Stomach (tissue), 9 donors: ENCODE results near the gene BTBD2. TPM values are rescaled to one million over a fixed set of nuclear protein-coding genes. Genes with fewer than 3 reads are reported as not detected.

ENCODE experiments used
- DNase-seq, 2 donors: peaks; one replicate each; pipeline versions ENCODE4 v3.0.0 to v3.0.0-alpha.2; 2013 to 2019
- H3K27ac ChIP-seq, 5 donors: fragments of 200-600 bp in 4 of 5; sonication (generic) in 4 of 5; one replicate each; pipeline ENCODE4 v1.5.1; 2013 to 2019; ENCODE audit warnings: mild to moderate bottlenecking in 1 of 5, moderate library complexity in 1 of 5
- H3K27me3 ChIP-seq, 3 donors: fragments of 200-600 bp; sonication (generic); one replicate each; pipeline ENCODE4 v1.5.1; 2017 to 2019; ENCODE audit warnings: mixed run types in 1 of 3
- H3K36me3 ChIP-seq, 4 donors: fragments of 200-600 bp; sonication (generic); 1 replicate in 3 of 4; 2 replicates in 1 of 4; pipeline ENCODE4 v1.5.1; 2016 to 2019
- H3K4me1 ChIP-seq, 4 donors: fragments of 200-600 bp; sonication (generic); one replicate each; pipeline ENCODE4 v1.5.1; 2016 to 2019
- H3K4me3 ChIP-seq, 4 donors: fragments of 200-600 bp; sonication (generic) in 3 of 4; one replicate each; pipeline ENCODE4 v1.5.1; 2016 to 2019; ENCODE audit warnings: mild to moderate bottlenecking in 1 of 4
- H3K9me3 ChIP-seq, 4 donors: fragments of 200-600 bp; sonication (generic); one replicate each; pipeline ENCODE4 v1.5.1; 2016 to 2019
- EP300 ChIP-seq: sonication (generic); formaldehyde crosslinking; IDR thresholded peaks from one replicate; pipeline ENCODE4 v1.6.1; 2017; ENCODE audit warnings: antibody characterized with exemption
- POLR2A ChIP-seq, 4 donors: fragments of 450-650 bp; IDR thresholded peaks; one replicate each; pipeline ENCODE4 v1.6.1; 2016; ENCODE audit warnings: antibody characterized with exemption in 4 of 4, control low read depth in 2 of 4, mild to moderate bottlenecking in 1 of 4, moderate library complexity in 1 of 4
- POLR2AphosphoS5 ChIP-seq, 3 donors: sonication (generic); formaldehyde crosslinking; IDR thresholded peaks; one replicate each; pipeline ENCODE4 v1.6.1; 2016; ENCODE audit warnings: antibody characterized with exemption in 3 of 3
- WGBS, 5 donors: extraction: QIAGEN DNeasy Blood & Tissue Kit in 3 of 5; methylation state at CpG; one replicate each; pipeline versions ENCODE4 v1.1.5 to v1.1.7; 2013 to 2018; 5-methylcytosine and 5-hydroxymethylcytosine counted together
- intact Hi-C: fragments of 100-400 bp; cut with DNase I; formaldehyde crosslinking; loops from one replicate; pipeline ENCODE4 v1.15.1; 2023; ENCODE audit warnings: low total_unique reads
- polyA plus RNA-seq, 3 donors: library from polyadenylated mRNA; stranded (reverse); fragments of 200-250 nt; gene quantifications; one replicate each; pipeline ENCODE4 v1.2.3, GENCODE V29; 2013
- total RNA-seq, 5 donors: library from RNA; depleted of rRNA; stranded (reverse); fragments of >200 nt; gene quantifications; one replicate each; pipeline versions ENCODE4 v1.1.0 to v1.2.3, GENCODE V29; 2014 to 2016
- TF ChIP-seq, protein P1 (sequence below), 7 experiments: fragments of 450-650 bp in 4 of 7; fragments of 200-600 bp in 3 of 7; sonication (generic) in 3 of 7; IDR thresholded peaks; one replicate each; pipeline ENCODE4 v1.5.1; 2016 to 2019; ENCODE audit warnings: antibody characterized with exemption in 7 of 7, control low read depth in 2 of 7, mild to moderate bottlenecking in 1 of 7
- donor health status: healthy with polysubstance abuse.
- donor health status: Bipolar disorder and iron deficiency.
- donor health status: healthy.

Gene BTBD2
- total and polyA plus RNA-seq, 8 donors = 17.9 to 50.2 (median 37.6) TPM

DNA sequence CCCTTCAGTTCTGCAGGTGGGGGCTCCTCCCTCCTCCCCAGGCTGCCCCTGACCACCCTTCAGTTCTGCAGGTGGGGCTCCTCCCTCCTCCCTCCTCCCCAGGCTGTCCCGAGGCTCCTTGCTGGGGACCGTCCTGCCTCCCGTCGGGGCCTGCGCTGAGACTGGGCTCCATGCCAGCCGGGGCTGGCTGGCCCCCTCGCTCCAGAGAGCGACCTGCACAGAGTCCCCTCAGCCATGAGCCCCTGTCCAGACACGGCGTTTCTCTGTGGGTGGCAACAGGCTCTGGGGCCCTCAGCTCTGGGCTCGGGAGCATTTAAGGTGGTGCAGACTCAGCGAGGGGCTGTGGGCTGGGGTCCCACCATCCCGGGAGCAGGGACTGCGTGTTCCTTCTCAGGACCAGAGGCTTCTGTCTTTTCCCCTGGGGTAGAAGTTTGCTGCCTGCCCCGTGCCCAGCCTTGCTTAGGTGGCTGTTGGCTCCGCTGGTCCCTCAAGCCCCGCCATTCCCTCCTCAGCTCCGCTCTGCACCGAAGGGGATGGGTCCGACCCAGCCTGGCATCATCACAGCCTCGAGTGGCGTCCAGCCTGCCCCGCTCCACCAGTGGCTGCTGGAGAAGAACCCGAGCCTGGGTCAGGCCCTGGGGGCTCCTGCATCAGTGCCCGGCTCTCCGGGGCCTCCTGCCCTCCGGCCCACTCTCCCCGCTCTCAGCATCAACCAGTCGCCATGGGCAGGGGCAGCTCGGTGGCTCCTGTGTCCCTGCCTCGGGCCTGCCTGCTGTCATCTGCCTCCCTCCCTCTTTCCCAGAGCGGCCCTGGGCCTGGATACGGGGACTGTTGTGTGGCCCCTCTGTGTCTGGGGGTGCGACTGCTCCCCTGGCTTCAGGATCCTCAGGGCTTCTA is 47.0 kb downstream of the BTBD2 start:
- Histone ChIP-seq H3K27me3 (no peaks in the 10 kb centered on the region), H3K36me3 (peaks cover 12 to 43% (median 39%) of the 10 kb centered on the region in 4 donors), H3K9me3 (no peaks in the 10 kb centered on the region), H3K27ac (no peak overlapping the region), H3K4me1 (peaks cover 0 to 8% (median 2%) of the 10 kb centered on the region in 4 donors), H3K4me3 (no peak overlapping the region)
- no peak for DNase-seq
- WGBS, 5 donors = 74 to 82% (median 79%) methylated on average over 13 to 34 of the region's 34 CpGs
- intact Hi-C loops = no loop called here
- TF ChIP-seq POLR2A (IDR thresholded peaks at IDR 0.05) = no peak

DNA sequence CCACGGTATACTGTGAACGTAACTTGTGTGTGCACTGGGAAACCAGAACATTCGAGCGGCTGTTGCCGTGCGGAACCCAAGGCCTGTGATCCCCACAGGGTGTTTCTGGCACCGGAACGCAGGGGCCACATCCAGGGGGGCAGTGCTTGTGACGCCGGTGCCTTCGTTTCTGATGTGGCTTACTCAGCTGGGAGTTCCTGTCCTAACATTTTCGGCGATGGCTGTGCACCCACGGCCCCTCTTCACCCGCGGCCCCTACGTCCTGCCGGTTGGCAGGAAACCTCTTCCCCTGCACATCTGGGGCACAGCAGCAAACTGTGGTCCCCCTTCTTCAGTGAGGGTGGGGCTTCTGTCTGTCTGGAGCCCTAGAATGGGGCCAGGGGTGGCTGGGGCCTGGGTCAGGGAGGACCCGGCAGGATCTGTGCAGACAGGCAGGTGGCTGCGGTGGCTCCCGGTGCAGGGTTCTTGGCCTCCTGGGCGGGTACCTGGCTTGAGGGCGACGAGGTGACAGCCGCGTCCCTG is 48.4 kb downstream of the BTBD2 start:
- 80 to 91% (median 85%) methylated on average over 22 to 26 of the region's 26 CpGs for WGBS, 5 donors
- Histone ChIP-seq H3K9me3 (no peaks in the 10 kb centered on the region), H3K4me1 (peaks cover 0 to 8% (median 2%) of the 10 kb centered on the region in 4 donors), H3K4me3 (no peak overlapping the region), H3K27ac (no peak overlapping the region), H3K36me3 (peaks cover 12 to 54% (median 47%) of the 10 kb centered on the region in 4 donors), H3K27me3 (no peaks in the 10 kb centered on the region)
- no peak for DNase-seq
- intact Hi-C loops = no loop called here
- TF ChIP-seq EP300 (no peak), POLR2A (IDR thresholded peaks at IDR 0.05) (no peak), POLR2AphosphoS5 (IDR thresholded peaks at IDR 0.05) (no peak)
- TF ChIP-seq, protein P1, sequence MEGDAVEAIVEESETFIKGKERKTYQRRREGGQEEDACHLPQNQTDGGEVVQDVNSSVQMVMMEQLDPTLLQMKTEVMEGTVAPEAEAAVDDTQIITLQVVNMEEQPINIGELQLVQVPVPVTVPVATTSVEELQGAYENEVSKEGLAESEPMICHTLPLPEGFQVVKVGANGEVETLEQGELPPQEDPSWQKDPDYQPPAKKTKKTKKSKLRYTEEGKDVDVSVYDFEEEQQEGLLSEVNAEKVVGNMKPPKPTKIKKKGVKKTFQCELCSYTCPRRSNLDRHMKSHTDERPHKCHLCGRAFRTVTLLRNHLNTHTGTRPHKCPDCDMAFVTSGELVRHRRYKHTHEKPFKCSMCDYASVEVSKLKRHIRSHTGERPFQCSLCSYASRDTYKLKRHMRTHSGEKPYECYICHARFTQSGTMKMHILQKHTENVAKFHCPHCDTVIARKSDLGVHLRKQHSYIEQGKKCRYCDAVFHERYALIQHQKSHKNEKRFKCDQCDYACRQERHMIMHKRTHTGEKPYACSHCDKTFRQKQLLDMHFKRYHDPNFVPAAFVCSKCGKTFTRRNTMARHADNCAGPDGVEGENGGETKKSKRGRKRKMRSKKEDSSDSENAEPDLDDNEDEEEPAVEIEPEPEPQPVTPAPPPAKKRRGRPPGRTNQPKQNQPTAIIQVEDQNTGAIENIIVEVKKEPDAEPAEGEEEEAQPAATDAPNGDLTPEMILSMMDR (IDR thresholded peaks at IDR 0.05) = no peak

DNA sequence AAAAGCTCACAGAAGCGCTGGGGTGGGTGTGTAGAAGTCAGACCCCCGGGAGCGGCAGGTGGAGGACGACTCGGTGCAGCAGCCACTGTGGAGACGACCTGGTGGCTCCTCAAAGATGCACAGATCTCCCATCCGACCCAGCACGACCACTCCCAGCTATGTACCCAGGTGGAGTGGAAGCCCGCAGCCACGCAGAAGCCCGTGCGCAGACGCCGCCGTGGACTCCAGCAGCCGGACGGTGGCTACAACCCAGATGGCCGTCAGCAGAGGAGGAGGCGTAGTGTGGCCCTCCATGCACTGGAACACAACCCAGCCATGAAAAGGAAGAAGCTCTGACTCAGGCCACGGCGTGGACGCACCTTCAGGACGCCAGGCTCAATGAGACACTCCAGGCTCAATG is 52.8 kb downstream of the BTBD2 start:
- H3K4me1 ChIP-seq = peaks cover 0 to 8% (median 0%) of the 10 kb centered on the region in 4 donors
- TF ChIP-seq, protein P1 (IDR thresholded peaks at IDR 0.05) = no peak
- TF ChIP-seq POLR2AphosphoS5 (IDR thresholded peaks at IDR 0.05) (no peak), EP300 (no peak), POLR2A (IDR thresholded peaks at IDR 0.05) (no peak)
- no peaks in the 10 kb centered on the region for H3K27me3 ChIP-seq
- no peak for DNase-seq
- intact Hi-C loops = no loop called here
- H3K36me3 ChIP-seq = peaks cover 0 to 29% (median 22%) of the 10 kb centered on the region in 4 donors
- 92 to 100% (median 96%) methylated on average over 5 to 23 of the region's 23 CpGs for WGBS, 5 donors
- H3K4me3 ChIP-seq = no peak overlapping the region
- H3K9me3 ChIP-seq = no peaks in the 10 kb centered on the region
- no peak overlapping the region for H3K27ac ChIP-seq

DNA sequence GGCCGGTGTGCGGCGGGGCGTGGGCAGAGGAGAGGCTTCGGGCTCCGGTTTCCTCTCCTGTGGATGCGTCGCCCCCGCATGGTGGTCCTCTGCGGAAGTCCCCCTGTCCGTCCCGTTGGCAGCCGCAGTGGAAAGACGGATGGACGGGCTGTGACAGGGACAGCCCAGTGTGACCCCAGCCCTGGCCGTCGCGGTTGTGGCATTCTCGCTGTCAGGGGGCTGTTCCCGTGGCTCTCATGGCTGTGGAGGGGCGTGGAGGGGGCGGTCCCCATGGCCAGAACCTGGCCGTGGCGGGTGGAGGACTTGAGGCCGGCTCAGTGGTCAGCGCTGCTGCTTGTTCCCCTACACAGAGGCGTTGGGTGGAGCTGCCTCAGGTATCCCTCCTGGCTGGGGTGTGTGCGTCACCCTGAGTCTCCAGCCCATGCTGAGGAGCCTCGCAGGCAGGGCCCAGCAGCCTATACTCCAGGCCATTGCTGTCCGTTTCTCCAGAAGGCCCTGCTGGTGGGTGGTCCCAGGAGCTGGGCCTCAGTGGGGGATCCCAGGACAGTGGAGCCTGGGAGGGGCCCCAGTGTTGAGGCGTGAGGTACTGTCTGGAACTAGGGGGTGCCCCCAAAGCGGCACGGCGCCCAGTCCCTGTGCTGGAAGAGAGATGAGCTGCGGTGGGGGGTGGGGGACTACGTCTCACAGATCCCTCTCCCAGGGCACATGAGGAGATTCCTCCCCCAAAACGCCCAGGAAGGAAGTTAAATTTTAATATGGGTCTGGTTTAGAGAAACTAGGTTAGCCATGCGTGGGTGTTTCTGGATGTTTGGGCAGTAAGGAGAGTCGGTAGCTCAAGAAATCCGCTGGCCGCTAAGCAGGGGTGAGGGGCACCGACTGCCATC is 54.3 kb downstream of the BTBD2 start:
- peaks cover 0 to 10% (median 4%) of the 10 kb centered on the region in 4 donors for H3K4me1 ChIP-seq
- H3K9me3 ChIP-seq = no peaks in the 10 kb centered on the region
- H3K27ac ChIP-seq = no peak overlapping the region
- H3K36me3 ChIP-seq = peaks cover 0 to 29% (median 18%) of the 10 kb centered on the region in 4 donors
- intact Hi-C loops = no loop called here
- no peak overlapping the region for H3K4me3 ChIP-seq
- 84 to 91% (median 89%) methylated on average over 13 to 42 of the region's 42 CpGs for WGBS, 5 donors
- no peak for DNase-seq
- no peaks in the 10 kb centered on the region for H3K27me3 ChIP-seq
- TF ChIP-seq, protein P1 (IDR thresholded peaks at IDR 0.05) = no peak
- TF ChIP-seq EP300 (no peak), POLR2AphosphoS5 (IDR thresholded peaks at IDR 0.05) (no peak), POLR2A (IDR thresholded peaks at IDR 0.05) (no peak)
